Measurements from ENCODE around the gene STK24.

STK24 gene

DNA sequence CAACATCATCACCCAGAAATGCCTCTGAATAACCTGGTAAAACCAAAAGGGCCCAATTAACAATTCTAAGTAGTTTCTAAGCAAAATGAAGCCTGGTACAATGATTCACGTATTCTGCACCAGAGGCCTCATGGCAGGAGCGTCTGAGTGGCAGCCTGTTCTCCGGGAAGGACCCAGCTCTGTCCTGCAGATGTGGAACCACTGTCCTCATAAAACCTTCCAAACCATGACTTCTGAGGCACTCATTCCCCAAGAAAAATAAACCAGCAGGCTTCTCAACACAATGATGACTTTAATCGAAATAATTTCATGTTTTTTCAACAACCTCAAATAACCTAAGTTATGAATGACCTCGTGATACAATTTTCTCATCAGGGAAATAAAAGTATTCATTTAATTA is 89.9 kb downstream of the STK24 start:
- Histone ChIP-seq H2AFZ (ENCODE audit: low read depth, low read length) (no peak overlapping the region), H3K4me2 (ENCODE audit: low read length) (no peak overlapping the region), H3K9me3 (ENCODE audit: insufficient read depth, low read length) (no peaks in the 10 kb centered on the region), H3K9ac (ENCODE audit: low read length) (no peak overlapping the region), H3K79me2 (ENCODE audit: low read length) (peaks cover 91% of the 10 kb centered on the region), H3K27ac (ENCODE audit: low read length) (no peak overlapping the region), H3K4me3 (ENCODE audit: low read length) (no peak overlapping the region), H4K20me1 (ENCODE audit: insufficient read depth, low read length) (peaks cover 97% of the 10 kb centered on the region), H3K36me3 (replicated peaks; ENCODE audit: low read depth, low read length) (no peaks in the 10 kb centered on the region), H3K27me3 (ENCODE audit: low read depth, low read length) (no peaks in the 10 kb centered on the region), H3K4me1 (ENCODE audit: low read length) (peaks cover 59% of the 10 kb centered on the region)
- TF ChIP-seq, protein P1, sequence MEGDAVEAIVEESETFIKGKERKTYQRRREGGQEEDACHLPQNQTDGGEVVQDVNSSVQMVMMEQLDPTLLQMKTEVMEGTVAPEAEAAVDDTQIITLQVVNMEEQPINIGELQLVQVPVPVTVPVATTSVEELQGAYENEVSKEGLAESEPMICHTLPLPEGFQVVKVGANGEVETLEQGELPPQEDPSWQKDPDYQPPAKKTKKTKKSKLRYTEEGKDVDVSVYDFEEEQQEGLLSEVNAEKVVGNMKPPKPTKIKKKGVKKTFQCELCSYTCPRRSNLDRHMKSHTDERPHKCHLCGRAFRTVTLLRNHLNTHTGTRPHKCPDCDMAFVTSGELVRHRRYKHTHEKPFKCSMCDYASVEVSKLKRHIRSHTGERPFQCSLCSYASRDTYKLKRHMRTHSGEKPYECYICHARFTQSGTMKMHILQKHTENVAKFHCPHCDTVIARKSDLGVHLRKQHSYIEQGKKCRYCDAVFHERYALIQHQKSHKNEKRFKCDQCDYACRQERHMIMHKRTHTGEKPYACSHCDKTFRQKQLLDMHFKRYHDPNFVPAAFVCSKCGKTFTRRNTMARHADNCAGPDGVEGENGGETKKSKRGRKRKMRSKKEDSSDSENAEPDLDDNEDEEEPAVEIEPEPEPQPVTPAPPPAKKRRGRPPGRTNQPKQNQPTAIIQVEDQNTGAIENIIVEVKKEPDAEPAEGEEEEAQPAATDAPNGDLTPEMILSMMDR (IDR thresholded peaks at IDR 0.05; ENCODE audit: low read depth, low read length): no peak
- no peak for TF ChIP-seq EZH2phosphoT487 (IDR thresholded peaks at IDR 0.05; ENCODE audit: low read depth)

DNA sequence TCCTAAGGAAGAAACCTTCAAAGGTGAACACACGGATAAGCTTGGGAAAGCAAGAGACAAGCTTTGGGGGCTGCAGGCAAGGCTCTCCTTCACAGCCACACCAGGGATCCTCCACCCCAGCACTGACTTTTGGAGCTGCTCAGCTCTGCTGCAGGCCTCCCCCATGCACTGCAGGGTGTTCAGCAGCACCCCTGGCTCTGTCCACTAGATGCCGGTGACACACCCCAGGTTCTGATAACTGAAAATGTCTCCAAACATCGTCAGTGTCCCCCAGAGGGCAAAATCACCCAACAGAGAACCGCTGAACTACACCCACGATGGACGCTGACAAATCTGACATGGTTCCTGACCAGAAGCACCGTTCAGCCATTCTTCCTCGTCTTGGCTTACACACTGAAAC is 90.5 kb downstream of the STK24 start:
- no peaks in the 10 kb centered on the region for H3K27me3 ChIP-seq (ENCODE audit: low read depth, low read length)
- H3K36me3 ChIP-seq (replicated peaks; ENCODE audit: low read depth, low read length): no peaks in the 10 kb centered on the region
- peaks cover 88% of the 10 kb centered on the region for H3K79me2 ChIP-seq (ENCODE audit: low read length)
- H2AFZ ChIP-seq (ENCODE audit: low read depth, low read length): no peak overlapping the region
- no peak overlapping the region for H3K27ac ChIP-seq (ENCODE audit: low read length)
- H4K20me1 ChIP-seq (ENCODE audit: insufficient read depth, low read length): peaks cover 99% of the 10 kb centered on the region
- TF ChIP-seq EZH2phosphoT487 (IDR thresholded peaks at IDR 0.05; ENCODE audit: low read depth): no peak
- TF ChIP-seq, protein P1 (IDR thresholded peaks at IDR 0.05; ENCODE audit: low read depth, low read length): no peak
- H3K9ac ChIP-seq (ENCODE audit: low read length): no peak overlapping the region
- no peaks in the 10 kb centered on the region for H3K9me3 ChIP-seq (ENCODE audit: insufficient read depth, low read length)
- H3K4me2 ChIP-seq (ENCODE audit: low read length): no peak overlapping the region
- peaks cover 65% of the 10 kb centered on the region for H3K4me1 ChIP-seq (ENCODE audit: low read length)
- H3K4me3 ChIP-seq (ENCODE audit: low read length): no peak overlapping the region

DNA sequence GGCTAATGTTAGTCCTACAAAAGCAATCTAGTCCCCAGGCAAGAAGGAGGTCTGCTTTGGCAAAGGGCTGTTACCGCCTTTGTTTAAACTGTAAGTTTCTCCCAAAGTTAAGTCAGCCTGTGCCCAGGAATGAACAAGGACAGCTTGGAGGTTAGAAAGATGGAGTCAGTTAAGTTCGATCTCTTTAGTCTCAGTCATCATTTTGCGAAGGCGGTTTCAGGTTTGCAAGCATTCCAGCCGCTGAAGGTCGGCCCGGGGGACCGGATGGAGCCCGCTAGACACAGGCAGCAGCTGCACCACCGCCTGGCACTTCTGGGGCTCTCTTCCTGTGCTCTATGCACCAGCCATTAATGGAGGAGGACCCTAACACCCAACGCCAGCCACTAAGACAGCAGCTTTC is 91.3 kb downstream of the STK24 start:
- Histone ChIP-seq H3K27me3 (ENCODE audit: low read depth, low read length) (no peaks in the 10 kb centered on the region), H4K20me1 (ENCODE audit: insufficient read depth, low read length) (peaks cover 99% of the 10 kb centered on the region), H3K9ac (ENCODE audit: low read length) (no peak overlapping the region), H3K36me3 (replicated peaks; ENCODE audit: low read depth, low read length) (no peaks in the 10 kb centered on the region), H2AFZ (ENCODE audit: low read depth, low read length) (no peak overlapping the region), H3K27ac (ENCODE audit: low read length) (no peak overlapping the region), H3K9me3 (ENCODE audit: insufficient read depth, low read length) (no peaks in the 10 kb centered on the region), H3K4me1 (ENCODE audit: low read length) (peaks cover 74% of the 10 kb centered on the region), H3K4me2 (ENCODE audit: low read length) (no peak overlapping the region), H3K4me3 (ENCODE audit: low read length) (no peak overlapping the region), H3K79me2 (ENCODE audit: low read length) (peaks cover 79% of the 10 kb centered on the region)
- TF ChIP-seq, protein P1 (IDR thresholded peaks at IDR 0.05; ENCODE audit: low read depth, low read length): no peak
- no peak for TF ChIP-seq EZH2phosphoT487 (IDR thresholded peaks at IDR 0.05; ENCODE audit: low read depth)

DNA sequence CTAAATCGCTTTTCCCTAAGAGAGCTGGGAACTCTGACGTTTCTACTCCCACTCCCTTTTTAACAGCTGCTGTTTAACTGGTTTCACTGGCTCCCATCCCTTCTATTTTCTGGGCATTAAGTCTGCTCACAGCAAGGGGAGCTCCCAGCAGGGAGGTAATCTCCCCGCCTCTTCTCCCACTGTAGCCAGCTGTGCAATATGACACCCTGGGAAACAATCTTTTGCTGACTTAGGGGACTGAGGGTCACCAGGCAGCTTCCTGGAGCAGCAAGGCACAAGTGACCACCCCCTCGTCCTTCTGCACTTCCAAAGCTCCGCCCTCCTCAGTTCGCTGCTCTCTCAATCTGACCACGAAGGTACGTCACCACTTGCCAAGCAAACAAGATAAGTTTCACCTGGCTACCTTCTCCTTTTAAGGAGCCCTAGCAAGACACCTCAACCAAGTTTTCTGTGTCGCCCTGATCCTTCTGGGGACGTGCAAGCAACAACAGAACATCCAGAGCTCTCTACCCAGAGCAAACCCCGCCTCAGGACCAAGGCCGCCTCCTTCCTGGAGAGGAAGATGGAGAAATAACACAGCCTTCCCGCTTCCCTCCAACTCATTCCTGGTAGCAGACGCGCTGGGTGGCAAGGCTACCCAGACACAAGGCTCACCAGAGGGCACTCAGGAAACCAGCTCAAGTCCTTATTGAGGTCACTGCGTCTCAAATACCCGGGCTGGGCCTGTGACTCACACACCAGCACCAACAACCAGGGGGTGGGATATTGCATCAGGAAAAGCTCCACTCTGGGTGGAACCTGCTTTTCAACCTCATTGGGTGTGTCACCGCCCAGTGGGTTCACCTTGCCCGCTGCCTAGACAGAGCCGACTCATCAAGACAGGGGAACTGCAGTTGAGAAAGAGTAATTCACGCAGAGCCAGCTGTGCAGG is 92.4 kb downstream of the STK24 start:
- no peak overlapping the region for H2AFZ ChIP-seq (ENCODE audit: low read depth, low read length)
- H3K4me2 ChIP-seq (ENCODE audit: low read length): no peak overlapping the region
- H3K4me3 ChIP-seq (ENCODE audit: low read length): no peak overlapping the region
- no peak overlapping the region for H3K9ac ChIP-seq (ENCODE audit: low read length)
- H4K20me1 ChIP-seq (ENCODE audit: insufficient read depth, low read length): peaks cover 97% of the 10 kb centered on the region
- H3K27me3 ChIP-seq (ENCODE audit: low read depth, low read length): no peaks in the 10 kb centered on the region
- H3K79me2 ChIP-seq (ENCODE audit: low read length): peaks cover 74% of the 10 kb centered on the region
- H3K9me3 ChIP-seq (ENCODE audit: insufficient read depth, low read length): no peaks in the 10 kb centered on the region
- no peak for TF ChIP-seq EZH2phosphoT487 (IDR thresholded peaks at IDR 0.05; ENCODE audit: low read depth)
- H3K4me1 ChIP-seq (ENCODE audit: low read length): peaks cover 67% of the 10 kb centered on the region
- no peaks in the 10 kb centered on the region for H3K36me3 ChIP-seq (replicated peaks; ENCODE audit: low read depth, low read length)
- no peak overlapping the region for H3K27ac ChIP-seq (ENCODE audit: low read length)

Measured in OCI-LY3 (cell line).